HG03354 (cell line): ENCODE results near the gene COPS4.
"Not testable (repeated sequence)": the region's sequence is repeated elsewhere in the genome, so short reads cannot be mapped to it uniquely, and the experiment has no call there.

Experiments
- ATAC-seq: cut with Tn5 transposase; IDR thresholded peaks from one replicate; pipeline ENCODE4 v1.9.1; 2021; ENCODE audit warnings: mild to moderate bottlenecking; ENCODE audit not compliant: unreplicated experiment, poor library complexity, severe bottlenecking

Gene COPS4

DNA sequence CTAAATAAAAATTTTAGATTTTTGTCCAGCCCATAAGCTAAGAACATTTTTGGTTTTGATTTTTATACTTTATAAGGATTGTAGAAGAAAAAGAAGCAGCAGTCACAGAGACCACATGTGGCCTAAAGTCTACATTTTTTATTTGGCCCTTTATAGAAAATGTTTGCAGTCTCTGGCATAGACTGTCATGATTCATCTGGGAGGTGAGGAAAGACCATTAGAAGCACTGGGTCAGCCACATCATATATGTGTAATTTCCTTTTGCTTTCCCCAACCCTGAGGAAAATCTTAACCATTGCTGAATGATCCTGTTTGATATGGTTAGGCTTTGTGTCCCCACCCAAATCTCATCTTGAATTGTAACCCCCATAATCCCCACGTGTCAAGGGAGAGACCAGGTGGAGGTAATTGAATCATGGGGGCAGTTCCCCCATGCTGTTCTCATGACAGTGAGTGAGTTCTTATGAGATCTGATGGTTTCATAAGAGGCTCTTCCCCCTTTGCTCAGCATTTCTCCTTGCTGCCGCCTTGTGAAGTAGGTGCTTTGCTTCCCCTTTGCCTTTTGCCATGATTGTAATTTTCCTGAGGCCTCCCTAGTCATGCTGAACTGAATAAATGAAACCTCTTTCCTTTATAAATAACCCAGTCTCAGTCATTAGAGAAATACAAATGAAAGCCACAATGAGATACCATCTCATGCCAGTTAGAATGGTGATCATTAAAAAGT lies 12.1 kb upstream of the COPS4 start:
- no peak for ATAC-seq

DNA sequence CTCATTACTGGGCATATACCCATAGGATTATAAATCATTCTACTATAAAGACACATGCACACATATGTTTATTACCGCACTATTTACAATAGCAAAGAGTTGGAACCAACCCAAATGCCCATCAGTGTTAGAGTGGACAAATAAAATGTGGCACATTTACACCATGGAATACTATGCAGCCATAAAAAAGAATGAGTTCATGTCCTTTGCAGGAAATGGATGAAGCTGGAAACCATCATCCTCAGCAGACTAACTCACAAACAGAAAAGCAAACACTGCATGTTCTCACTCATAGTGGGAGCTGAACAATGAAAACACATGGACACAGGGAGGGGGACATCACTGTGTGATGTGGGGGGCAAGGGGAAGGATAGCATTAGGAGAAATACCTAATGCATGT lies 11.4 kb upstream of the COPS4 start:
- not testable (repeated sequence) for ATAC-seq

- ATAC-seq = no peak
Measured at GRCh38 chr4:83024233-83024632, 10.8 kb upstream of the COPS4 start.

DNA sequence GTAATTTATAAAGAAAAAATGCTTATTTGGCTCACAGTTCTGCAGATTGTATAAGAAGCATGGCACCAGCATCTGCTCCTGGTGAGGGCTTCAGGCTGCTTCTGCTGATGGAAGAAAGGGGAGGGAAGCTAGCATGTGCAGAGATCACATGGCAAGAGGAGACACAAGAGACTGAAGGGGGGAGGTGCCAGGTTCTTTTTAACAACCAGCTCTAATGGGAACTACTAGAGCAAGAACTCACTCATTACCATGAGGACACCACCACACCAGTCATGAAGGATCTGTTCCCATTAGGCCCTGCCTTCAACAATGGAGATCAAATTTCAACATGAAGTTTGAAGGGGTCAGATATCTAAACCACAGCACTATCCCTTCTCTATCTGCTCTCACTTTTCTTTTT lies 9.4 kb upstream of the COPS4 start:
- ATAC-seq = no peak

- ATAC-seq = no peak
Measured at GRCh38 chr4:83028976-83029375, 6.0 kb upstream of the COPS4 start.

- ATAC-seq = no peak
Measured at GRCh38 chr4:83029688-83030087, 5.3 kb upstream of the COPS4 start.

DNA sequence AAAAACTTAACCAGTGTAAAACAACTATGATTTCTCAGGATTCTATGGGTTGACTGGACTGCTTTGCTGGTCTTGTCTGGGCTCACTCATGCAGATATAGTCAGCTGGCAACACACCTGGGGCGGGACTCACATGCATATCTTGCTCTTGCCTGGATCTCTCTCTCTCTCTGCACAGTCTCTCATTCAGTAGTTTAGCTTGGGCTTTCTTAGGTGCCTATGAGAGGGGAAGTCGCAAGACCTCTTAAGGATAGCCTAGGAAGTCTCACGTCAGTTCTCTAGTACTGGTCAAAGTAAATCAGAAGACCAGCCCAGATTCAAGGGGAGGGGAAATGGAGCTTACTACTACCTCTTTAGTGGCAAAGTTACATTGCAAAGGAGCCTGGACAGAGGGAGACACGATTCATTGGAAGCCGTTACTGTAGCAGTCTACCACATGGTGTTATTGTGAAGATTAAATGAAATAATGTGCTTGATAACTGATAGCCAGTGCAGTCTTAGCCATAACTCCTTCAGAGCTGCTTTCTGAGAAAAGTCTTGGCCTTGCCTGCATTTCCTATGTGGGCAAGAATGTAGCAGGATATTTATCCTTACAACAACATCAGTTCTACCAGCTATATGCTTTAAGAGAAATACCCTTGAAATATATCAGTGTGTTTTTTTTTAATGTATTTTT lies 2.1 kb downstream of the COPS4 start:
- ATAC-seq = no peak

DNA sequence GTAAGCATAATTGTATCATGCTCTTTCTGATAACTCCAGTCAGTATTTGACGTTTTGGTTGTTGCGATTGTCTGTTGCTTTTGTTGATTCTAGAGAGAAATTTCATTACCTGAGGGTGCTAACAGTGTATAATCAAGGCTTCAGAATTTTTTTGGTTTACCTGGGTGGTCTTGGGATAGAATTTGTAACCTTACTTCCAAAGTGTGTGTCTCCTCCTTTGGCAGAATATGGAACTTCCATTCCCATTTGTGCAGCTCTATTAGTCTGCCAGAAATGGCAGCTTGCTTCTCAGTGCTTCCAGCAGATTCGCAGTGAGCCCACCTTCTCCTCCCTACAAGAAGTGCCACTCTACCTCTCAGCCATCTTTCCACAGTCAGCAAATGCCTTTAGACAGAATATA lies 5.3 kb downstream of the COPS4 start:
- ATAC-seq = no peak

- not testable (repeated sequence) for ATAC-seq
Measured at GRCh38 chr4:83043157-83043556, 8.2 kb downstream of the COPS4 start.

GRCh38 chr4:83043801-83044407 lies 8.9 kb downstream of the COPS4 start:
- no peak for ATAC-seq

GRCh38 chr4:83046693-83047473 lies 11.9 kb downstream of the COPS4 start:
- no peak for ATAC-seq

- not testable (repeated sequence) for ATAC-seq
Measured at GRCh38 chr4:83048781-83049180, 13.8 kb downstream of the COPS4 start.

GRCh38 chr4:83054928-83055327 lies 19.9 kb downstream of the COPS4 start:
- no peak for ATAC-seq

- no peak for ATAC-seq
Measured at GRCh38 chr4:83062739-83063138, 27.8 kb downstream of the COPS4 start.

GRCh38 chr4:83065266-83065665 lies 30.3 kb downstream of the COPS4 start:
- ATAC-seq = no peak

DNA sequence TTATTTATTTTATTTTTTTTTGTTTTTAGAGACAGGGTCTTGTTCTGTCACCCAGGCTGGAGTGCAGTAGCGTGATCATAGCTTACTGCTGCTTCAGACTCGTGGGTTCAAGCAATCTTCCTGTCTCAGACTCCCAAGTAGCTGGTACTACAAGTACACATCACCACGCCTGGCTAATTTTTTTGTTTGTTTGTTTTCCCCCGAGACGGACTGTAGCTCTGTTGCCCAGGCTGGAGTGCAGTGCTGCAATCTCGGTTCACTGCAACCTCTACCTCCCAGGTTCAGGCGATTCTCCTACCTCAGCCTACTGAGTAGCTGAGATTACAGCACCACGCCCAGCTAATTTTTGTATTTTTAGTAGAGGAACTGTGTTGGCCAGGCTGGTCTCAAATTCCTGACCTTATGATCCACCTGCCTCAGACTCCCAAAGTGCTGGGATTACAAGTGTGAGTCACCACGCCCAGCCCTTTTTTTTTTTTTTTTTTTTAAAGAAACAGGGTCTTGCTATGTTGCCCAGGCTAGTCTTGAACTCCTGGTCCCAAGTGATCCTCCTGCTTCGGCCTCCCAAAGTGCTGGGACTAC lies 32.2 kb downstream of the COPS4 start:
- no peak for ATAC-seq

GRCh38 chr4:83071116-83071515 lies 36.1 kb downstream of the COPS4 start:
- no peak for ATAC-seq

DNA sequence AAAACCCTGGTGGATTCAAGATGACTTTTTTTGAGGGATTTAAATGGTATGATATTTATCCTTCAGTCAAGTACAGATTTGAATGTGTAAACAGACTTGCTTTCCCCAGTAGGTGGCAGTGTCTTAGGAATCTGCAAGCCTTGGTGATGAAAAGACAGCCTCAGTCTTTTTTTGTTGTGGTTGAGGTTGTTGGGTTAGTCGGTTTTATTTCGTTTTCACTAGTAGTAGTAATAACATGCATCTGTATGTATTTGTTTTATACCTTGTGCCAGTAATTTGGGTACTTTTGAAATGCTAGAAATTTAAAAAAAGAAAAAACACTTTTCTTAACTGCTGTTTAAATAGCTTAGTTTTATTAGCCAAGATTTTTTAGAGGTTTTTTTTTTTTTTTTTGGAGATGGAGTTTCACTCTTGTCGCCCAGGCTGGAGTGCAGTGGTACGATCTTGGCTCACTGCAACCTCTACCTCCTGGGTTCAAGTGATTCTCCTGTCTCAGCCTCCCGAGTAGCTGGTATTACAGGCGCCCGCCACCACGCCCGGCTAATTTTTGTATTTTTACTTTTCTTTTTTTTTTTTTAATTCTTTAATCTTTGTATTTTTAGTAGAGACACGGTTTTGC lies 39.2 kb downstream of the COPS4 start:
- peak; percentile 90 for ATAC-seq

- ATAC-seq = not testable (repeated sequence)
Measured at GRCh38 chr4:83074783-83075182, 39.8 kb downstream of the COPS4 start.
